Neural progenitor cell (in vitro differentiated cells): ENCODE data around the gene UNC5B.

Experiments used
- CTCF ChIP-seq: fragments of 200-600 bp; sonication (generic); IDR thresholded peaks from 2 replicates; pipeline ENCODE4 v1.5.1; 2017; ENCODE audit warnings: antibody characterized with exemption, mild to moderate bottlenecking
- EZH2 ChIP-seq: fragments of 200-600 bp; sonication (generic); IDR thresholded peaks from 2 replicates; pipeline ENCODE4 v1.6.1; 2017; ENCODE audit warnings: antibody characterized with exemption, mild to moderate bottlenecking, moderate library complexity
- EZH2phosphoT487 ChIP-seq: fragments of 200-600 bp; sonication (generic); IDR thresholded peaks from 2 replicates; pipeline ENCODE4 v1.6.1; 2017; ENCODE audit warnings: antibody characterized with exemption

DNA sequence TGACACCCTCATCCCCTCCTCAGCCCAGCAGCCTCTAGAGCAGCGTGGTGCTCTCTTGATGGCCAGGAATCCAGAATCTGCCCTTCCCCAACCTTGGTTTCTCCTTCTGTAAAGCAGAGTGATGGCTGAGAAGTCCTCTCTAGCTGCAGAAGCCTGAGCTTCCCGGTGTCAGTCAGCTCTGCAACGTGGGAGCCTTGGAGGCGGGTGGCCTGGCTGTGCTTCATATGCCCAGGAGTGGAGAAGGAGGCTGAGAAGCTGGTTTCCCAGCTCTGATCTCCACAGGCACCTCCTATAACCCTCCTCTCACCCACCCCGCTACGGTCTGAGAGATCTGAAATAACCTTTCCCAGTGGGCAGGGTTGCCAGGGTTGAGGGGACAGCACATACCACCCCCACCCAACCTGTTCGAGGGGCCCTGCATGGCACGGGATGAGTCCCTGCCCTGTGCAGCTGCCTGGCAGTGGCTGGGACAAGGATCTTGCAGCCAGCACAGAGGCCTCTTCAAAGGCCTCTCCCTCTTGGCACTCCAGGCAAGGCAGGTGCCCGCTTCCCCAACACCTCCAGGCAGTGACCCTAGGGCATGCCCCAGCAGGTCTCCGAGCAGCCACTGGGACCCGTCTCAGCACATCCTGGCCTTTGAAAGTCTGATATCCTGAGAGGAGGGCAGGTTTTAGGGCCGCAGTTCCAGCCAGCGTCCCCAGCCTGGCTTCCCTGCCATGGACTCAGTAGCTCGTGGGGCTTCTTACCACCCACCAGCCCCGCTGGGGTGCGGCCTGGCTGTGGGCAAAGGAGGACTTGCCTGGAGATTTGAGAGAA lies 88.4 kb downstream of the UNC5B start:
- no peak for TF ChIP-seq EZH2
- no peak for TF ChIP-seq CTCF
- TF ChIP-seq EZH2phosphoT487, result no peak
